Sciatic nerve (tissue), 2 donors: ENCODE data around the gene ZMYND10. TPM values are rescaled to one million over a fixed set of nuclear protein-coding genes. Genes with fewer than 3 reads are reported as not detected.
A peak's percentile ranks its signal among the peaks of the same experiment; 100 is the strongest.

Experiments used
- ATAC-seq: fragments of 200-7000 bp; cut with Tn5 transposase; one replicate; pipeline ENCODE4 v1.9.1; 2020; ENCODE audit warnings: mild to moderate bottlenecking, moderate library complexity
- DNase-seq: peaks from one replicate; pipeline ENCODE4 v3.0.0-alpha.2; 2020; ENCODE audit warnings: low spot score
- intact Hi-C: fragments of 100-400 bp; cut with DNase I; formaldehyde crosslinking; loops from one replicate; pipeline ENCODE4 v1.14.2; 2022
- total RNA-seq: library from RNA; stranded (reverse); fragmentation: NEBNext Ultra II Directional; extraction: Animal tissue kit (Norgen Biotek cat#: 25700); gene quantifications from one replicate; pipeline ENCODE4 v1.2.1, GENCODE V29; 2021
- donor health status: DM: no; HTN: no; CAD: no.
- donor health status: DM: no; HTN: no; CAD: no.

ZMYND10 gene
- total RNA-seq, 1 donor from 2014 or later: 1.9 TPM

DNA sequence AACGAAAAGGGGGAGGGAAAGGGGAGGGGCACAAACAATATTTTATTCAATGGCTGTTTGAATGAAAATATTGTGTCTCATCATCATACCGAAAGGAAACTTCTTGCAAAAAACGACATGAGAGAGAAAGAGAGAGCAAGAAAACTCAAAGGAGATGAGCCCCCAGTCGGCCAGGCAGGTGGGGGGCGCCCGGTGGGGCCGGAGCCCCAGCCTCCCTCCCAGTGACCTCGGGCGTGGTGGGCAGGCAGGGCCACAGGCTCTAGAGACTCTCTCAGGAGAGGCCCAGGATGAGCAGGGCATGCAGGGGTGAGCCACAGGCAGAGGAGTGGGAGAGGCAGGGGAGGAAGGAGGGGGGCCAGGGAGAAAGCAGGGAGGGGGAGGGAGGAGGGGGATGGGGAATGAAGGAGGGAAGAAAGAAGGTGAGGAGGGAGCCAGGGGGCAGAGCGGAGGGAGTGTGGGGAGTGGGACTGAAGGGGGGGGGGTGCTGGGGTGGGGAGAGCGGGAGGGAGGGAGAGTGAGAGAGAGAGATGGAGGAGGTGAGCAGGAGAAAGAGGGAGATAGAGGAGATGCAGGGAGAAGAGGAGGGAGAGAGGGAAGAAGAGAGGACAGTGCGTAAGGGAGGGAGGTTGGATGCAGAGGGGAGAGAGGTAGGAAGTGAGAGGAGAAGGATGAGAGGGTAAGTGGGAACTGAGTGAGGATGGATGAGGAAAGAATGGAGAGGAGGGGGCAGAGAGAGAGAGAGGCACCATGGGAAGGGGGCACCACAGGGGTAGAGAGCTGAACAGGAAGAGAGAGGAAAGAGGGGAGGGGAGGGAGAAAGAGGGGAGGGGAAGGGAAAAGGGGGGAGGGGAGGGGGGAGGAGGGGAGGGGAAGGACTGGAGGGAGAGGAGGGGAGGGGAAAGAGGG, 27.9 kb upstream of the ZMYND10 start:
- intact Hi-C loops: loop anchor here (5.0 kb wide), 1 partner anchor 634 kb away; no protein-coding TSS in a partner anchor
- ATAC-seq (no peak), DNase-seq (no peak)

DNA sequence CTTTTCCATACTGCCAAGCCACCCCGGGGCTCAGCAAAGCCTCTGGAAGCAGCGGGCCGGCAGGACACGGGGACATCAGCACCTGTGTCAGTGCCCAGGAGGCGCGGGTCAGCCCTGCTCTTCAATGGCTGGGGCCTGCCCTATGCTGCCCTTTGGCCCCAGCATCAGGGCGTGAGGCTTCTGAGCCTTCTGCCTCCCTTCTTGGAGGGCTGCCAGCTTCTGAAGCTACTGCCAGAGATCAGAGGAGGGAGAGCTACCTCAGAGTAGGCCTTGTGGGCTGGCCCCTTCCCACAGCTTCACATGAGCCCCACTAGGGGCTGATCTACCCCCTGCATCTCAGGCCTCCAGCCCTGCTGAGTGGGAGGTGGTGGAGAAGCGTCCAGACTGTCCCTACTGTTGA, 26.8 kb upstream of the ZMYND10 start:
- DNase-seq (no peak), ATAC-seq (peak; percentile 4)
- intact Hi-C loops: loop anchor here (5.0 kb wide), 1 partner anchor 635 kb away; no protein-coding TSS in a partner anchor

DNA sequence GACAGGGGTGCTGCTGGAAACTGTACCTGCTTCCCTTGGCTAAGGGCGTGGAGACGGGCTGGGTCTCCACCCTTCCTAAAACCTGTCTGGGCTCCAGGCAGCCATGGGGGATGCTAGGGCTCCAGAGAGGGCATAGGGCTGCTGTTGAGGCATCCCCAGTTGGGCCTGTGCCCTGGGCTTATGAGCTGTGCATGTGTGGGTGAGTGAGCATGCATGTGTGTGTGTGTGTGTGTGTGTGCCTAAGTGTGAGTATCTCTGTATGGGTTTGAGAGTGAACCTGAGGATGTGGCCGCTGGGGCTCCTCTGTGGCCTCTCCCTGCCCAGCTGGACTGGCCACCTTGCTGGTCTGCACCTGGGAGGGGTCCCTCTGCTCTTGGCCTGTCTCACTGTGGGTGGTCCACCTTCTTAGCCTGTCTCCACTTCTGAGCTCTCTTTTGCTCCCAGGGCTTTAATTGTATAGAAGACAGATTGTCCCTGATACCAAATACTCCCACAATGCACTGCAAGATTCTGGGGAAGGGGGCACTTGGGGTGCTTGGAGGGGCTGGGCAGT, 25.7 kb upstream of the ZMYND10 start:
- DNase-seq (no peak), ATAC-seq (no peak)
- intact Hi-C loops: loop anchor here (5.0 kb wide), 1 partner anchor 636 kb away; no protein-coding TSS in a partner anchor

GRCh38 chr3:50370594-50370993, 25.1 kb upstream of the ZMYND10 start:
- no peak for ATAC-seq
- no peak for DNase-seq
- intact Hi-C loops: loop anchor here (5.0 kb wide), 1 partner anchor 637 kb away; no protein-coding TSS in a partner anchor

GRCh38 chr3:50369012-50369670, 23.6 kb upstream of the ZMYND10 start:
- no peak for ATAC-seq
- DNase-seq: no peak
- intact Hi-C loops: no loop called here

GRCh38 chr3:50365842-50366220, 20.3 kb upstream of the ZMYND10 start:
- DNase-seq (no peak), ATAC-seq (no peak)
- intact Hi-C loops: no loop called here

DNA sequence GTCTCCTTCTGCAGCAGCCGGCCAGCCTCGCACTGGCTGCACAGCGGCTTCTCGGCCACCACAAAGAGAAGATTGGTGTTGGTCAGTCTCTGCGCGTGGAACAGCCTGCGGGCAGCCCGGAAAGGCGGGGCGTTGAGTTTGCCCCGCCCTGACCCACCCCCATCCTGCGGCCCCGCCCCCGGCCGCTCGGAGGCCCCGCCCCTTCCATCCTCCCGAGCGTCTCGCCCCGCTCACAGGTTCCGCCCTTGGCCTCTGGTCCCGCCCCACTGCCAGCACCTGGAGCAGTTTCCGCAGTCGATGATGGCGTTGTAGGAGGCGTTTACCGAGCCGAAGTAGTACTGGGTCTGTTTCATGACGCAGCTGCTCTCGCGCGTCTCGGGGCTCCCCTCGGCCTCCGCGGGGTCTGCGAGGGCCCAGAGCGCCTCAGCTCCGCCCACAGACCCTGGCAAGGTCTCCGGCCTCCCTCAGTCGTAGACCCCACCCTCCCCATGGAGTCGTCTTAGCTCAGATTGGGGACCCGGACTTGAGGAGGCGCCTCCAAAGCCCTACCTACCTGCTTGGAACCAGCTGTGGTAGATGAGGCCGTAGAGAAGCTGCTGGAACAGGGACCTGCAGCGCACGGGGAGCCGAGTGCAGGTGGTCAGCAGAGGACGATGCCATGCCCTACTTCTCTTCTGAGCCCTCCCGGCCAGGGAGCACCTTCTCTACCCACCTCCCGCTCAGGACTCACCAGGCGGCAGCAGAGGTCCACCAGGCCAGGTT, 19.7 kb upstream of the ZMYND10 start:
- ATAC-seq: peak; percentile 87
- intact Hi-C loops: no loop called here
- peak; percentile 92 for DNase-seq

GRCh38 chr3:50364573-50365079, 19.1 kb upstream of the ZMYND10 start:
- DNase-seq (peak; percentile 73), ATAC-seq (peak; percentile 27)
- intact Hi-C loops: no loop called here

- intact Hi-C loops: no loop called here
- DNase-seq (no peak), ATAC-seq (no peak)
Observed at GRCh38 chr3:50359760-50360110, 14.2 kb upstream of the ZMYND10 start.

DNA sequence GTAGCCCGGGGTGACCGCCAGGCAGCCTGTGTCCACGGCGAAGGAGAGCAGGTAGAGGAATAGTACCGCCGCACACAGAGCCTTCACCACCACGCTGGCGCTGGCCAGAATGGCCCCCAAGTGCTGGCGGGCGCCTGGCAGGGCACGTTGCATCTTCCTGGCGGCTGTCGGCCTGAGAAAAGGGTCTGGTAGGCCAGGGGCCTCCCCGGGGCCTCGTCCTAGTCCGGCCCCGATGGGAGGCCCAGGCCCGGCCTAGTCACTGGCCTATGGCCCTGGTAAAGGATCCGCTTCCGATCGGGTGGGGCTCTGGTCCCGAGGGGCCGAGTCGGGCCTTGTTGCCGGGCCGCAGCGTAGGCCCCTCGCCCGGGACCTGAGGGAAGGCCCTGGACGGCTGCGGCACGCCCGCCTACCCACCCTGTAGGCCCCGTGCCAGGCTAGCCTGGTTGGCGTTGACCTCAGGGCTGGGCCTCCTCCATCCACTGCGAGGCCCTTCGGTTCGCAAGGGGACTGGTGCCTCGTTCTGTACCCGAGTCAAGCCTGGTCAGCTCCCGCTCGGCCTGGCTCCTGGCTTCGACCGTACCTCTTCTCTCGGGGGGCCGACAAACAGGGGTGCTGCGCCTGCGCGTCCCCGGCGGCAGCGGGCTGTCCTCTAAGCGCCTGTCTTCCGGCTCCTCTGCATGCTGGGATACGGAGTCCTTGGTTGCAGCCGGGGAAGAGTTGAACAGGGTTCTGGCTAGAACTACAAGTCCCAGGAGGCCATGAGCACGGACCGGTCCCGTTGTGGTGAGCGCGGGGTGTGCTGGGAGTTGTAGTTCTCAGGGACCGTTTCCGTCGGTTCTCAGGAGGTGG, 13.6 kb upstream of the ZMYND10 start, which contains the start of gene TMEM115:
Gene TMEM115 (minus strand): TSS at position 611 of the 849 bp plus-strand sequence. CDS start 458 bp downstream, at position 153.
- DNase-seq: peak; percentile 97
- peak; percentile 98 for ATAC-seq
- intact Hi-C loops: no loop called here

- ATAC-seq (no peak), DNase-seq (no peak)
- intact Hi-C loops: no loop called here
Observed at GRCh38 chr3:50358355-50358910, 12.9 kb upstream of the ZMYND10 start.

DNA sequence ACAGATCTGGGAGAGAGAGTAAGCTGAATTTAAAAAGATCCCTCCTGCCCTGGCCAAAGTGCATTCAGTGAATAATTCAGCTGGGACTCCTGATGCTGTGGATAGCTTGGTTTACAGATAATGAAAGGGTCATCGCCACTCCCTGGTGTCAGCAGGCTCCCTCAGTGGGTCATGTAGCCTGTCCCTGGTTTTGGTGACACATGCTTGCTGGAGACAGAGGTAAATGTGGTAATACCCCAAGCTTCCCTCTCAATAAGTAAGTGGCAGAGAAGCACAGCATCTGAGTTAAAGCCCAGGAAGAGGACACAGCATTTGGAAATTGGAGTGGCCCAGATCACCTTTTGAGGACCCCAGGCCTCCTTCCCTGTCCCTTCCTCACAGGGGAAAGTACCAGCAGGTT, 11.9 kb upstream of the ZMYND10 start:
- intact Hi-C loops: no loop called here
- ATAC-seq (no peak), DNase-seq (no peak)

DNA sequence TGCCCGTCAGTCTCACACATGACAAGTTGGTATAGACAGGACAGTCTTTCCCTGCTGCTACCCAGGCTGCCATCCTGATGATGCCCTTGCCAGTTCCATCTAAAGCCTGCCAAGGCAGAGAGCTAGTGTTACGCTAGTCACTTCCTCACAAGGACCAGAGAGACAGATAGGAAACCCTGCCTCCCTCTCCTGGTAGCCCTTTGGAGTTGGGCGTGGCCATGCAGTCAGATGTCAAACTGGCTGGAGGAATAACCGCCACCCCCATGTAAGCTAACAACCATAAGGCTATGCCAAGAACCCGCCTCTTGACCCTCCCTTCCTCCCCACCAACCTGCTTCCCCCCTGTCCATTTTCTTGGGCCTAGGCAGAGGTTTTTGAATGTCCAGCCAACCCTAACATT, 11.0 kb upstream of the ZMYND10 start:
- DNase-seq (no peak), ATAC-seq (no peak)
- intact Hi-C loops: no loop called here

GRCh38 chr3:50355829-50356552, 10.5 kb upstream of the ZMYND10 start:
- ATAC-seq (no peak), DNase-seq (no peak)
- intact Hi-C loops: no loop called here

DNA sequence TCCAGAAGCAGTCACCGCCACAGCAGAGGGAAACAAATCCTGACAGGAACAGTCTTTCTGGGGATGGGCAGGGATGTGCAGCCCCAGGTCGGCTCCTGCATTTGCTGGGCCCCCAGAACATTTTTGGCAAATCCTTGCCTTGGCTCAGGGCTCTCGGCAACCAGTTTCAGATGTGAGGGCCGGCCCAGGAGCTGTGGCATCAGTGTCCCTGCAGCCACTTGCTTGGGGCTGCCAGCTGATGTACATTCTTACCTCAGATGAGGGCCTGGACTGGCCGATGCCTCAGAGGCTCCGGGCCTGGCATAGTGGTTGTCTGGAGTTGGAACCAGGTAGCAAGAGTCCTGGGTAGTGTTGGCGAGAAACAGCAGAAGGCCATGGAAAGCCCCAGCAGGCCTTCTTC, 9.3 kb upstream of the ZMYND10 start:
- ATAC-seq (no peak), DNase-seq (no peak)
- intact Hi-C loops: no loop called here

GRCh38 chr3:50354186-50354764, 8.7 kb upstream of the ZMYND10 start:
- intact Hi-C loops: no loop called here
- no peak for ATAC-seq
- no peak for DNase-seq
